B cell (primary cell): ENCODE data around the gene CASP14.

Source experiments
- CTCF ChIP-seq: fragments of 200-600 bp; IDR thresholded peaks from one replicate; pipeline ENCODE4 v1.8.0; 2022; ENCODE audit warnings: antibody characterized with exemption, mild to moderate bottlenecking
- EZH2 ChIP-seq: IDR thresholded peaks from 2 replicates; pipeline ENCODE4 v1.6.1; 2012; ENCODE audit warnings: borderline replicate concordance, low read depth, mild to moderate bottlenecking, moderate library complexity, low read length; ENCODE audit not compliant: insufficient read depth, poor library complexity, severe bottlenecking

GRCh38 chr19:15074371-15074770 is 25.1 kb downstream of the CASP14 start:
- TF ChIP-seq CTCF, result no peak
- no peak for TF ChIP-seq EZH2
